IMR-90 (cell line): ENCODE results near the gene ITGB2. TPM values are rescaled to one million over a fixed set of nuclear protein-coding genes. Genes with fewer than 3 reads are reported as not detected.
A peak's percentile ranks its signal among the peaks of the same experiment; 100 is the strongest.

Experiments used
- ATAC-seq: fragments of 200-7000 bp; cut with Tn5 transposase; 2 replicates; pipeline ENCODE4 v1.9.1; 2020; ENCODE audit warnings: low read depth, mild to moderate bottlenecking, moderate library complexity
- BruUV-seq: library from RNA; stranded (reverse); fragments of 400-500 nt; replicated peaks from 2 replicates; lab custom pipeline; 2021; lab: Mats Ljungman, UMichigan
- CTCF ChIA-PET: fragments of 300-600 bp; formaldehyde crosslinking; extraction: SDS; loops from one replicate; lab custom pipeline; 2021; ENCODE audit warnings: antibody characterized with exemption; lab: Yijun Ruan, JAX
- POLR2A ChIA-PET: fragments of 300-600 bp; sonication (Branson Sonifier 250); formaldehyde crosslinking; loops from one replicate; lab custom pipeline; 2022; ENCODE audit warnings: antibody characterized with exemption; ENCODE audit not compliant: unreplicated experiment; lab: Charles Lee
- DNase-seq: peaks from one replicate; pipeline ENCODE4 v3.0.0; 2013
- H2AFZ ChIP-seq: replicated peaks from 2 replicates; pipeline ENCODE3; 2013; ENCODE audit warnings: low read length, mild to moderate bottlenecking; ENCODE audit not compliant: poor library complexity
- H2AK5ac ChIP-seq: 2 replicates; pipeline ENCODE4 v1.6.1; 2013; ENCODE audit warnings: low read depth, low read length, inconsistent platforms
- H2AK9ac ChIP-seq: replicated peaks from 2 replicates; pipeline ENCODE3; 2013; ENCODE audit warnings: mild to moderate bottlenecking, low read depth, low read length, moderate library complexity; ENCODE audit not compliant: poor library complexity
- H2BK120ac ChIP-seq: 2 replicates; pipeline ENCODE4 v1.6.1; 2013; ENCODE audit warnings: low read depth, low read length, inconsistent platforms
- H2BK15ac ChIP-seq: 3 replicates; pipeline ENCODE4 v1.6.1; 2013; ENCODE audit warnings: low read depth, low read length, inconsistent platforms
- H2BK20ac ChIP-seq: 2 replicates; pipeline ENCODE4 v1.6.1; 2013; ENCODE audit warnings: low read depth, mild to moderate bottlenecking, inconsistent platforms, low read length, moderate library complexity
- H2BK5ac ChIP-seq: 2 replicates; pipeline ENCODE4 v1.6.1; 2013; ENCODE audit warnings: mild to moderate bottlenecking, low read depth, low read length, inconsistent platforms; ENCODE audit not compliant: poor library complexity, severe bottlenecking
- H3K14ac ChIP-seq: replicated peaks from 2 replicates; pipeline ENCODE4 v1.6.1; 2013; ENCODE audit warnings: low read depth, low read length, inconsistent platforms
- H3K18ac ChIP-seq: 2 replicates; pipeline ENCODE4 v1.6.1; 2013; ENCODE audit warnings: low read depth, low read length, control low read depth
- H3K23ac ChIP-seq: 2 replicates; pipeline ENCODE4 v1.6.1; 2013; ENCODE audit warnings: low read depth, low read length, inconsistent platforms
- H3K27ac ChIP-seq: 2 replicates; pipeline ENCODE4 v1.5.1; 2013; ENCODE audit warnings: mild to moderate bottlenecking, control low read depth, low read length; ENCODE audit not compliant: insufficient read depth
- H3K27me3 ChIP-seq: 2 replicates; pipeline ENCODE4 v1.6.1; 2013; ENCODE audit warnings: low read length; ENCODE audit not compliant: control insufficient read depth, insufficient read depth
- H3K36me3 ChIP-seq: 2 replicates; pipeline ENCODE4 v1.6.1; 2013; ENCODE audit warnings: low read length, mixed read lengths; ENCODE audit not compliant: control insufficient read depth, insufficient read depth
- H3K4ac ChIP-seq: 2 replicates; pipeline ENCODE4 v1.6.1; 2013; ENCODE audit warnings: low read depth, low read length, inconsistent platforms
- H3K4me1 ChIP-seq: 2 replicates; pipeline ENCODE4 v1.6.1; 2013; ENCODE audit warnings: low read length, mixed read lengths; ENCODE audit not compliant: control insufficient read depth, insufficient read depth
- H3K4me2 ChIP-seq: 2 replicates; pipeline ENCODE4 v1.6.1; 2013; ENCODE audit warnings: low read depth, mild to moderate bottlenecking, control low read depth, low read length, moderate library complexity
- H3K4me3 ChIP-seq: 2 replicates; pipeline ENCODE4 v1.5.1; 2013; ENCODE audit warnings: low read depth, mild to moderate bottlenecking, control low read depth, low read length, moderate library complexity; ENCODE audit not compliant: insufficient read depth
- H3K56ac ChIP-seq: 2 replicates; pipeline ENCODE4 v1.6.1; 2013; ENCODE audit warnings: low read length, inconsistent platforms; ENCODE audit not compliant: insufficient read depth; ENCODE audit errors: extremely low read depth
- H3K79me1 ChIP-seq, 2 experiments: 2 replicates each; pipeline ENCODE4 v1.6.1; 2013; ENCODE audit warnings: low read length in 2 of 2, inconsistent platforms in 1 of 2, low read depth in 1 of 2
- H3K9ac ChIP-seq: 2 replicates; pipeline ENCODE4 v1.6.1; 2013; ENCODE audit warnings: low read depth, low read length, control low read depth
- H3K9me1 ChIP-seq: 2 replicates; pipeline ENCODE4 v1.6.1; 2013; ENCODE audit warnings: low read length, inconsistent platforms; ENCODE audit not compliant: insufficient read depth
- H3K9me3 ChIP-seq: 2 replicates; pipeline ENCODE4 v1.6.1; 2013; ENCODE audit warnings: low read length; ENCODE audit not compliant: control insufficient read depth, insufficient read depth
- H4K20me1 ChIP-seq: 2 replicates; pipeline ENCODE4 v1.6.1; 2013; ENCODE audit warnings: low read length, inconsistent platforms; ENCODE audit not compliant: insufficient read depth
- H4K5ac ChIP-seq: 2 replicates; pipeline ENCODE4 v1.6.1; 2013; ENCODE audit warnings: mild to moderate bottlenecking, low read depth, low read length, control low read depth
- H4K8ac ChIP-seq, 2 experiments: 2 replicates each; pipeline ENCODE4 v1.6.1; 2013; ENCODE audit warnings: low read depth in 2 of 2, low read length in 2 of 2, control low read depth in 1 of 2, inconsistent platforms in 1 of 2
- H4K91ac ChIP-seq: 2 replicates; pipeline ENCODE4 v1.6.1; 2013; ENCODE audit warnings: low read depth, low read length, inconsistent platforms; ENCODE audit not compliant: insufficient read depth
- CEBPB ChIP-seq: IDR thresholded peaks from 2 replicates; pipeline ENCODE4 v1.6.1; 2012; ENCODE audit warnings: low read depth, low read length, improper control_type of control experiment
- MAFK ChIP-seq: IDR thresholded peaks from 2 replicates; pipeline ENCODE4 v1.6.1; 2012; ENCODE audit warnings: low read depth, low read length, improper control_type of control experiment
- MXI1 ChIP-seq: IDR thresholded peaks from 2 replicates; pipeline ENCODE4 v1.6.1; 2012; ENCODE audit warnings: low read depth, mild to moderate bottlenecking, low read length, moderate library complexity, borderline replicate concordance
- WGBS, 2 experiments: methylation state at CpG; one replicate each; pipeline versions ENCODE4 v1.1.5 to v1.1.7; 2013; ENCODE audit warnings: missing lambda C conversion rate in 2 of 2; ENCODE audit not compliant: insufficient read length in 1 of 2; ENCODE audit errors: extremely low coverage in 2 of 2; 5-methylcytosine and 5-hydroxymethylcytosine counted together
- dilution Hi-C: fragments of 300-500 bp; cut with HindIII; formaldehyde crosslinking; loops from one replicate; pipeline ENCODE4 v1.14.3; 2018; ENCODE audit warnings: low sequenced_read_pairs; ENCODE audit not compliant: unreplicated experiment
- in situ Hi-C: fragments of 300-500 bp; cut with MboI; formaldehyde crosslinking; loops from 3 replicates; pipeline ENCODE4 v1.14.3; 2019; ENCODE audit warnings: low sequenced_read_pairs, inconsistent platforms, mixed read lengths
- intact Hi-C: fragments of 100-400 bp; cut with micrococcal nuclease; formaldehyde crosslinking; loops from 2 replicates; pipeline ENCODE4 v1.10.0; 2022
- polyA plus RNA-seq, 3 experiments: library from polyadenylated mRNA; depleted of rRNA; stranded (reverse); fragments of >200 nt; gene quantifications; 2 replicates each; pipeline ENCODE4 v1.2.3, GENCODE V29; 2012; ENCODE audit warnings: low replicate concordance in 1 of 3
- total RNA-seq: library from RNA; depleted of rRNA; stranded (reverse); fragments of >200 nt; gene quantifications from 2 replicates; pipeline ENCODE4 v1.2.3, GENCODE V29; 2012
- TF ChIP-seq, protein P1 (sequence below): fragments of 150-350 bp; IDR thresholded peaks from 2 replicates; pipeline ENCODE4 v1.6.1; 2016; ENCODE audit warnings: low read depth, mild to moderate bottlenecking, low read length, moderate library complexity, borderline replicate concordance

ITGB2 gene
- total and polyA plus RNA-seq, 2 of the 4 experiments (the other 2 are of a cell fraction) = 0.14 TPM; not detected in 1

DNA sequence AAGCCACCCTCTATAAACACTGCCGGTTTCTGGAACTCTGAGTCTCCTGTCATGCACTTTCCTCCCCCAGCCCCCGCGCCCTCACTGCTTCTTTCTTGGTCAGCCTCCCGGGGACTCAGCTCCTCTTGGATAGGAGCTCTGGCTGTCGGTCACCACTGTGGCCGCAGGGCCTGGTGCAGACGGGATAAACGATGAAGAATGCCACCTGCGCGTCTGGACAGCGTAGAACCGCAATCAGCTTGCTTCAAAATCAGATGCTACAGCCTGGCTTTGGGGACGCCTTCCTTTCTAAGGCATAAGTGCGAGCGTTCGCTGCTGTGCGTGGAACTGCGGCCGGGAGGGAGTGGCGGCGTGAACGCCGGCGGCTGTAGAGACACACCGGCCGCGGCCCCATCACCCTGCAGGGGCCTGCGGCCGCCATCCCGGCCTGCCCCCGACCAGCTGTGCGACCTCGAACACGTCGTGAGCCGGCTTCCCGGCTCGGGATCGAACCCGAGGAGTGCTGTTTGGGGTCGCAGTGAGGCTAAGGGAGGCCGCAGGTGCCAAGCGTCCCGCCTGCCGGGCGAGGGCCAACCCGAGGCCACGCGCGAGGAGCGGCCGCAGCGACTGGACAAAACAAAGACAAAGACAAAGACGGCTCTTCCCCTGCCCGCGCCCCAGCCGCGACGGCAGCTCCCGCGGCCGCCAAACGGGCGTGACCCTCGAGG lies 47.9 kb downstream of the ITGB2 start (continued):
- TF ChIP-seq, protein P1, sequence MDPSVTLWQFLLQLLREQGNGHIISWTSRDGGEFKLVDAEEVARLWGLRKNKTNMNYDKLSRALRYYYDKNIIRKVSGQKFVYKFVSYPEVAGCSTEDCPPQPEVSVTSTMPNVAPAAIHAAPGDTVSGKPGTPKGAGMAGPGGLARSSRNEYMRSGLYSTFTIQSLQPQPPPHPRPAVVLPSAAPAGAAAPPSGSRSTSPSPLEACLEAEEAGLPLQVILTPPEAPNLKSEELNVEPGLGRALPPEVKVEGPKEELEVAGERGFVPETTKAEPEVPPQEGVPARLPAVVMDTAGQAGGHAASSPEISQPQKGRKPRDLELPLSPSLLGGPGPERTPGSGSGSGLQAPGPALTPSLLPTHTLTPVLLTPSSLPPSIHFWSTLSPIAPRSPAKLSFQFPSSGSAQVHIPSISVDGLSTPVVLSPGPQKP = no peak
- no peak for TF ChIP-seq MAFK

- H3K18ac ChIP-seq = no peak overlapping the region
- TF ChIP-seq CEBPB = peak; percentile 45; the same call in 1 of the 2 replicates
- TF ChIP-seq MXI1 = no peak
- H3K9me3 ChIP-seq = no peaks in the 10 kb centered on the region
- peak overlapping the region; percentile 56 for H3K4ac ChIP-seq
- peak overlapping the region; percentile 94 for H2AK9ac ChIP-seq
- BruUV-seq = no TSS peak
- no peak overlapping the region for H2BK20ac ChIP-seq
- intact Hi-C loops = loop anchor here (5.0 to 10.0 kb wide), 4 partner anchors 55 to 263 kb away; partner anchors contain the start of genes SUMO3 and UBE2G2
- H2BK120ac ChIP-seq = no peak overlapping the region
- H3K27me3 ChIP-seq = no peaks in the 10 kb centered on the region
- peak overlapping the region; percentile 29 for H2BK5ac ChIP-seq
- H3K27ac ChIP-seq = peak overlapping the region; percentile 75
- dilution Hi-C loops = no loop called here
- no peak overlapping the region for H2BK15ac ChIP-seq
- WGBS, 2 experiments = no CpG with 5 or more reads among the region's 3 CpGs
- no peak for ATAC-seq
- H3K56ac ChIP-seq = peak overlapping the region; percentile 34; the same call in 1 of the 2 replicates
- no peak for DNase-seq
- H3K9ac ChIP-seq = peak overlapping the region; percentile 91
- H3K4me1 ChIP-seq = peaks cover 25% of the 10 kb centered on the region
- H3K23ac ChIP-seq = peak overlapping the region; percentile 88
- POLR2A ChIA-PET = interaction anchor here (0.6 kb wide), 1 partner anchor 801 kb away, joined by 3 read pairs; no protein-coding TSS in a partner anchor
- in situ Hi-C loops = no loop called here
- H3K4me3 ChIP-seq = peak overlapping the region; percentile 90
- peaks cover 5 to 55% of the 10 kb centered on the region in 2 experiments; a peak in 3 of 4 replicates for H3K79me1 ChIP-seq
- peaks cover 58% of the 10 kb centered on the region for H4K20me1 ChIP-seq
- H4K5ac ChIP-seq = no peak overlapping the region
- peak overlapping the region; percentile 35 for H3K14ac ChIP-seq
- peak overlapping the region; percentile 84; the same call in 1 of the 2 replicates for H2AK5ac ChIP-seq
- H3K4me2 ChIP-seq = peak overlapping the region; percentile 72
- H4K91ac ChIP-seq = peak overlapping the region; percentile 23; the same call in 1 of the 2 replicates
- peaks cover 27% of the 10 kb centered on the region for H3K9me1 ChIP-seq
- no peak overlapping the region for H2AFZ ChIP-seq
- CTCF ChIA-PET = interaction anchor here (1.2 kb wide), 1 partner anchor 71 kb away, joined by 4 read pairs; no protein-coding TSS in a partner anchor
- H3K36me3 ChIP-seq = 0 out of 2 replicates have a peak, but pooled peaks cover 1% of the 10 kb centered on the region
- H4K8ac ChIP-seq = no peak overlapping the region
These were observed 48.4 kb downstream of the ITGB2 start for GRCh38 chr21:44872323-44872648.
